ENCODE measurements around the gene RHBDF1. TPM values are rescaled to one million over a fixed set of nuclear protein-coding genes. Genes with fewer than 3 reads are reported as not detected.

RHBDF1 gene
- total RNA-seq, 4 donors from 2014 or later: 19.4 to 58.6 (median 41.1) TPM

- Histone ChIP-seq H3K4me3 (no peak overlapping the region), H3K36me3 (peaks cover 0 to under 1% (median 0%) of the 10 kb centered on the region in 3 donors), H3K27ac (no peak overlapping the region), H3K4me1 (peaks cover 0 to 7% (median 0%) of the 10 kb centered on the region in 4 donors), H3K9me3 (no peaks in the 10 kb centered on the region), H3K27me3 (no peaks in the 10 kb centered on the region)
- TF ChIP-seq POLR2A (IDR thresholded peaks at IDR 0.05) (no peak), CTCF (IDR thresholded peaks at IDR 0.05) (peak; percentile 25 to 70 (median 62))
- DNase-seq: peak; percentile 43 to 81 (median 80)
Measured at GRCh38 chr16:117379-118365, 45.2 kb upstream of the RHBDF1 start.

- Histone ChIP-seq H3K36me3 (peaks cover 0 to 9% (median 0%) of the 10 kb centered on the region in 3 donors), H3K9me3 (no peaks in the 10 kb centered on the region), H3K27me3 (no peaks in the 10 kb centered on the region), H3K4me1 (peaks cover 0 to 7% (median 0%) of the 10 kb centered on the region in 4 donors), H3K27ac (no peak overlapping the region), H3K4me3 (no peak overlapping the region)
- no peak for DNase-seq
- TF ChIP-seq POLR2A (IDR thresholded peaks at IDR 0.05) (no peak), CTCF (IDR thresholded peaks at IDR 0.05) (no peak)
Measured at GRCh38 chr16:116015-116414, 43.6 kb upstream of the RHBDF1 start.

GRCh38 chr16:114327-114726 lies 41.9 kb upstream of the RHBDF1 start:
- no peak for TF ChIP-seq POLR2A (IDR thresholded peaks at IDR 0.05)
- no peak for TF ChIP-seq CTCF (IDR thresholded peaks at IDR 0.05)
- H3K36me3 ChIP-seq: peaks cover 0 to 23% (median 0%) of the 10 kb centered on the region in 3 donors
- DNase-seq: no peak
- no peaks in the 10 kb centered on the region for H3K27me3 ChIP-seq
- H3K9me3 ChIP-seq: no peaks in the 10 kb centered on the region
- H3K27ac ChIP-seq: no peak overlapping the region
- no peak overlapping the region for H3K4me3 ChIP-seq
- peaks cover 0 to 7% (median 0%) of the 10 kb centered on the region in 4 donors for H3K4me1 ChIP-seq

GRCh38 chr16:112153-112840 lies 39.9 kb upstream of the RHBDF1 start:
- Histone ChIP-seq H3K27me3 (no peaks in the 10 kb centered on the region), H3K4me3 (no peak overlapping the region), H3K4me1 (no peaks in the 10 kb centered on the region), H3K9me3 (no peaks in the 10 kb centered on the region), H3K27ac (no peak overlapping the region), H3K36me3 (peaks cover 0 to 30% (median 0%) of the 10 kb centered on the region in 3 donors)
- TF ChIP-seq POLR2A (IDR thresholded peaks at IDR 0.05) (no peak), CTCF (IDR thresholded peaks at IDR 0.05) (no peak)
- no peak for DNase-seq

GRCh38 chr16:106623-107324 lies 34.3 kb upstream of the RHBDF1 start:
- no peak overlapping the region for H3K4me3 ChIP-seq
- TF ChIP-seq POLR2A (IDR thresholded peaks at IDR 0.05): no peak
- peak; percentile 63 to 85 (median 80) for TF ChIP-seq CTCF (IDR thresholded peaks at IDR 0.05)
- H3K4me1 ChIP-seq: no peaks in the 10 kb centered on the region
- no peaks in the 10 kb centered on the region for H3K9me3 ChIP-seq
- H3K27ac ChIP-seq: no peak overlapping the region
- peaks cover 0 to 29% (median 0%) of the 10 kb centered on the region in 3 donors for H3K36me3 ChIP-seq
- peak in 2 of 3 donors; percentile 46 to 83 for DNase-seq
- H3K27me3 ChIP-seq: no peaks in the 10 kb centered on the region

Data from Peyer's patch (tissue), 4 donors.